ENCODE results near the gene SIGLEC5. TPM values are rescaled to one million over a fixed set of nuclear protein-coding genes. Genes with fewer than 3 reads are reported as not detected.

SIGLEC5 gene
- total and polyA plus RNA-seq, 2 of the 8 experiments (the other 6 are each of a cell fraction or from before 2014, with no cell fraction given): not detected

- Histone ChIP-seq H3K4me2 (ENCODE audit: insufficient read depth in 1 of 2, low read depth in 2 of 2, low read length in 2 of 2) (no peak overlapping the region), H2BK120ac (replicated peaks; ENCODE audit: low read depth, low read length) (no peak overlapping the region), H3K56ac (replicated peaks; ENCODE audit: insufficient read length, low read depth, low read length) (no peak overlapping the region), H3K14ac (ENCODE audit: insufficient read length) (no peak overlapping the region), H3K27ac (ENCODE audit: low read depth, low read length) (no peak overlapping the region), H3K9ac (replicated peaks in 1 of 4; ENCODE audit: extremely low read depth in 1 of 4, low read depth in 3 of 4, low read length in 3 of 4) (no peak overlapping the region), H4K91ac (replicated peaks; ENCODE audit: insufficient read length, low read length) (no peak overlapping the region), H3K27me3 (replicated peaks in 1 of 4; ENCODE audit: control insufficient read depth in 3 of 4, extremely low read depth in 1 of 4, insufficient read depth in 3 of 4, low read length in 3 of 4) (0 out of 7 replicates have a peak, but pooled peaks cover 0 to 2% (median 0%) of the 10 kb centered on the region in 4 experiments), H3K9me3 (ENCODE audit: insufficient read depth in 2 of 2, low read depth in 1 of 2, low read length in 1 of 2) (peaks cover 22 to 49% of the 10 kb centered on the region in 2 experiments; a peak in 3 of 4 replicates), H2AK5ac (ENCODE audit: low read depth, low read length) (no peak overlapping the region), H2AFZ (ENCODE audit: low read length) (no peak overlapping the region), H2BK12ac (ENCODE audit: low read depth, low read length) (no peak overlapping the region), H2BK5ac (ENCODE audit: low read depth, low read length) (no peak overlapping the region), H3K4me1 (replicated peaks in 1 of 4; ENCODE audit: control insufficient read depth in 3 of 4, insufficient read depth in 4 of 4, low read length in 3 of 4) (peaks cover 0 to 3% (median 2%) of the 10 kb centered on the region in 4 experiments; a peak in 4 of 7 replicates), H4K8ac (ENCODE audit: extremely low read depth, insufficient read depth, low read length) (peak overlapping the region; percentile 35; the same call in 1 of the 2 replicates), H3K4ac (replicated peaks; ENCODE audit: insufficient read length, low read depth, low read length) (no peak overlapping the region), H3K18ac (ENCODE audit: extremely low read depth, low read length) (no peak overlapping the region), H3K79me1 (ENCODE audit: low read depth, low read length) (no peaks in the 10 kb centered on the region), H4K20me1 (replicated peaks in 1 of 2; ENCODE audit: control insufficient read depth in 1 of 2, insufficient read depth in 2 of 2, low read length in 2 of 2) (no peaks in the 10 kb centered on the region), H2BK15ac (ENCODE audit: low read length) (no peak overlapping the region), H2BK20ac (ENCODE audit: low read length) (no peak overlapping the region), H3K36me3 (ENCODE audit: control insufficient read depth in 2 of 4, insufficient read depth in 4 of 4, low read length in 3 of 4) (no peaks in the 10 kb centered on the region), H3K23me2 (ENCODE audit: low read depth, low read length) (peaks cover 9% of the 10 kb centered on the region), H3K4me3 (ENCODE audit: extremely low read depth in 1 of 4, insufficient read depth in 2 of 4, low read depth in 3 of 4, low read length in 4 of 4) (no peak overlapping the region), H4K5ac (ENCODE audit: insufficient read length, low read depth, low read length) (no peak overlapping the region), H3K79me2 (ENCODE audit: control insufficient read depth in 1 of 2, insufficient read depth in 2 of 2, low read length in 2 of 2) (no peaks in the 10 kb centered on the region), H3K23ac (ENCODE audit: insufficient read length) (no peak overlapping the region)
- TF ChIP-seq SUZ12 (IDR thresholded peaks at IDR 0.05; ENCODE audit: low read length): no peak
- no peak for TF ChIP-seq CBX8 (IDR thresholded peaks at IDR 0.05; ENCODE audit: borderline replicate concordance, low read depth, low read length)
- no peak for TF ChIP-seq HDAC2 (IDR thresholded peaks at IDR 0.05; ENCODE audit: borderline replicate concordance in 1 of 2, low read depth in 2 of 2, low read length in 2 of 2)
- no peak for TF ChIP-seq EGR1 (IDR thresholded peaks at IDR 0.05; ENCODE audit: borderline replicate concordance, low read depth, low read length)
- TF ChIP-seq FOSL1 (IDR thresholded peaks at IDR 0.05; ENCODE audit: insufficient read depth, low read depth, low read length): no peak
- no peak for FAIRE-seq
- no peak for DNase-seq (ENCODE audit: low read depth in 1 of 2, low spot score in 2 of 2)
- CTCF ChIA-PET (ENCODE audit: partially characterized antibody): interaction anchor here (1.2 to 2.6 kb wide), 4 partner anchors 9 to 127 kb away, joined by 3 to 12 read pairs (median 4); no protein-coding TSS in a partner anchor
- WGBS, 2 experiments (ENCODE audit: extremely low coverage in 1 of 2, insufficient coverage in 1 of 2, insufficient read length in 1 of 2, insufficient replicate concordance in 2 of 2, low coverage in 1 of 2, low lambda C conversion rate in 2 of 2, missing lambda C conversion rate in 1 of 2): 91% methylated on average over 31 of the region's 31 CpGs; no CpG with 5 or more reads in 1 of the 2 experiments
- POLR2A ChIA-PET (ENCODE audit: partially characterized antibody): no interaction called here
Measured at GRCh38 chr19:51598159-51598915, 31.9 kb downstream of the SIGLEC5 start.
